HG03378 (cell line): ENCODE data around the gene SLC29A2.

Source experiments
- ATAC-seq: cut with Tn5 transposase; IDR thresholded peaks from one replicate; pipeline ENCODE4 v1.9.1; 2021; ENCODE audit warnings: mild to moderate bottlenecking, moderate library complexity; ENCODE audit not compliant: unreplicated experiment

The SLC29A2 gene

DNA sequence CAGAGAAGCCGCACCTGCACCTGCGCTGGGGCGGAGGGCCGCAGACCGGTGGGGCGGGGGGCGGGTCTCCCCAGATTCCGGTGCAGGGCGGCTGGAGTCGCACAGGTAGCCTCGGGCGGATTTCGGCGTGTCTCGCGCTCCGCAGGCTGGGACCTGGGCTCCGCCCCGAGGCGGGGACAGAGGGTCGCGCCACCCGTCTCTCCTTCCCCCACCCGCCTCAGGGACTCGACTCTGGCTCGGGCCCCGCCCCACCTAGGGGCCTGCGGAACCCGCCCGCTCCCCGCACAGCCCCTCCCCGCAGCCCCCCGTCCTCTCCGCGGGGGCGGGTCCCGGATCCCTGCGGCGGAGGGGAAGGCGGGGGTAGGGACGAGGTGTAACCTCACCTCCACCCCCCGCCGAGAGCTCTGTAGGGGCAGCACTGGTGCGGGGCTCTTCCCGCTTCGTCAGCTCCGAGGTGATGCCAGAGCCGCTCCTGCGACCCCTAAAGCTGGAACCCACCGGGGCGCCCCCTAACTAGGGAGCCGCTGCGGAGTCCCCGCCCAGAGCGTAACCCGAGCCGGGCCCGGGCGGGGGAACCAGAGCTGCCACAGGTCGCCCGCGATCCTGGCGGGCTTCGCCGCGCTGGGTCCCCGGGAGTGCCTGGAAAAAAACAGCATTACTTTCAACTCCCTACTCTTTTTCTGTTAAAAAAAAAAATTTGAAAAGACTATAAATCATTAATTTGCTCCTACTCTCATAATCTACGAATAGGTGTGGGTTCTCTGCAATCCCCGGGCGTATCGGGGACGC lies at the start of gene SLC29A2:
SLC29A2 (minus strand) TSS at position 134 of the 789 bp plus-strand sequence. CDS start 169 bp downstream, outside the sequence.
- peak; percentile 42 for ATAC-seq

- ATAC-seq: no peak
Observed at GRCh38 chr11:66420671-66421476, 49.3 kb upstream of the SLC29A2 start, which contains the start of gene NPAS4. NPAS4 (plus strand) TSS chr11:66421035; CDS start chr11:66421180, 145 bp downstream.

GRCh38 chr11:66419825-66420224 lies 48.3 kb upstream of the SLC29A2 start:
- ATAC-seq: no peak

GRCh38 chr11:66418986-66419308 lies 47.4 kb upstream of the SLC29A2 start:
- ATAC-seq: no peak

DNA sequence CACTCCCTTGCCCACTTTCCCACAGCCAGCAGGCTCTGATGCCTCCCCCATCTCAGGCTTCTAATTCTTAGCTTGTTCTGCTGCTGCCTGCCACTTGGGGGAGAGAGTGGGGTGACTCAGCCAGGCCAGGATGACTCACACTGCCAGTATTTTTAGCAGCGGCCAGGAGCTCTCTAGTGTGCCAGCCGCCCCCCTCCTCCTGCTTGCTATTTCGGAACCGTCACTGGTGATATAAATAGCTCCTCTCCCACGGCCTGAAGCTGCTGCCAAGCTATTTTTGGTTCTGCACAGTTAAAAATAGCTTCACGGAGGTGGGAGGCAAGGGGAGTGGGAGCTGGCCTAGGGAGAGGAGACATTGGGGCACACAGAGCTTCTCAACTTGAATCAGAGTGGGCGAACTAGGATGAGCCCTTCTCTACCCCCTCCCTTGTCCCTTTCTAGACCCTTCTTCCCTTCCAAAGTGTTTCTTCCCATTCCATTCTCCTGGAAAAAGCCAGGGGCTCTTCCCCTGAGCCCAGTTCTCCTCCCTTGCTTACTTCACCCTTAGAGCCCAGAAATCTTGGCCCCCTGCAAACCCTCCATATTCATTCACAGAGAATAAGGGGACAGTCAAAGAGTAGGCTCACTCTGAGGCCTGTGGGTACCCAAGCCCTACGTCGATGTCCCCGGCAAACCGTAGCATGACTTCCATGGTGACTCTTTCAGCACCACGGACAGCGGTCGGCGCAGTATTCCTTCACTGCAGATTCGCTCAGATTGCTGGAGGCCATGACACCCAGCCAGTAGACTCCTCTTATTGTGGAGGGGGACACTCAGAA lies 46.8 kb upstream of the SLC29A2 start:
- ATAC-seq: no peak

GRCh38 chr11:66417000-66417399 lies 45.4 kb upstream of the SLC29A2 start:
- no peak for ATAC-seq

DNA sequence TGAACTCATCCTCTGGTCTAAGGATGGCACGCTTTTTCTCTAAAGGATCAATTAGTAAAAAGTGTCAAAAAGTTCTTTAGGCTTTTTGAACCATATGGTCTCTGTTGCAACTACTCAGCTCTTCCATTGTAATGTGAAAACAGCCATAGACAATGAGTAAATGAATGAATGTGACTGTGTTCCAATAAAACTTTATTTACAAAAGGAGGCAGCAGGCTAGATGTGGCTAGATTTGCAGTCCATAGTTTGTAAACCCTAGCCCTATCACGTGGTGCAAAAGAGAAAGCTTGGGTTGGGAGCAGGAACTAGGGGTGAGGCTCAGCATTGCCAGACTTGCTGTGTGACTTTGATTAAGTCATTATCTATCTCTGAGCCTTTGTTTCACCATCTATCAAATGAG lies 43.9 kb upstream of the SLC29A2 start:
- no peak for ATAC-seq

GRCh38 chr11:66414120-66414934 lies 42.8 kb upstream of the SLC29A2 start:
- no peak for ATAC-seq

DNA sequence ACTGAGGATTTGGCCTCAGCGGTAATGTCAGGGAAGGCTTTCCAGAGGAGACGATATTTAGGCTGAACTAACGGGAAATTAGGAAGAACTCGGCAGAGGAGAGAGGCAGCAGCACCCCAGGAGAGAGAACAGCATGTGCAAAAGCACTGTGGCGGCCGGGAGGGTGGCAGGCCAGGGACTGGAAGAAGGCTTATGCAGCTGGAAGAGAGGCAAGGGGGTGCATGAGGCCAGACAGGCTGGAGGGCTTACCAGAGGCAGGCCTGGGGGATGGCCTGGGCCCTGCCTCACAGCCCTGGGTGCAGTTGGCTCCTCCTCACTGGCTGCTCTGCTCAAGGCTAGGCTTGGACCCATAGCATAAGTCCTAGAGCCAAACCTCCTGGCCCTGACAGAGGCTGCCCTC lies 41.6 kb upstream of the SLC29A2 start:
- no peak for ATAC-seq

DNA sequence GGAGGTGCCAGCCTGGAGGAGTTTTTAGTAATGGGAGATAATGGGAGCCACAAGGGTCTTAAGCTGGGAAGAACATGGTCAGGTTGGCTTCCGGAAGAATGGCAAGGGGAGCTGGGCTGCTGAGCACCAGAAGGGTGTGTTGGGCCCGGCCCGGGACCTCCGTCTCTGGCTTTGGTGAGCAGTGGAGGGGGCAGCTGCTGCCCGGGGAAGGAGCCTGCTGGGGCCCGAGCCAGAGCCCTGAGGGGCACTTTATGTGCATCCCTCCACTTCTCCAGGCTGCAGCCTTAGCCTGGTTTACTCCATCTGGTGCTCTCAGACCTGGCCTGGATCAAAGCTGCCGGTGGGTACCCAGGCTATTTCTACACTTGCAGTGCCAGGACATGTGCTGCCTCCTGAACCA lies 40.5 kb upstream of the SLC29A2 start:
- ATAC-seq: no peak

- ATAC-seq: no peak
Observed at GRCh38 chr11:66411323-66411722, 39.8 kb upstream of the SLC29A2 start.

DNA sequence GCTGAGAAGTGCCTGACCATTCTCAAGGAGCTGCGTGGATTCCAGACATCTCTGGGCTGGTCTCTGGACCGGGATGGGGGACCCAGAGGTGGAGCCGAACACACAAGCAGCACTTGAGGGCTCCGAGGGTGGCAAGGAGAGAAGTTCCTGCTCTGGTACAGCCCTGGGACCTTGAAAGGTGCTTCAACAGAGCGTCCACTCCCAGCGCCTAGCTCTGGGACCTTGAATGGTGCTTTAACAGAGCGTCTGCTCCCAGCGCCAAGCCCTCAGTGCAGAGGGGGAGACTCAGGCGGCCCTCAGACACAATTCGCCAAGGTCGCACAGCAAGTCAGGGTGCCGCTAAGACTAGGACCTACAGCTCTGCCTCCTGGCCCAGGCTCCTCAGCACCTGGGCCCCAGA lies 38.6 kb upstream of the SLC29A2 start:
- ATAC-seq: no peak

- ATAC-seq: no peak
Observed at GRCh38 chr11:66409226-66409625, 37.7 kb upstream of the SLC29A2 start.

DNA sequence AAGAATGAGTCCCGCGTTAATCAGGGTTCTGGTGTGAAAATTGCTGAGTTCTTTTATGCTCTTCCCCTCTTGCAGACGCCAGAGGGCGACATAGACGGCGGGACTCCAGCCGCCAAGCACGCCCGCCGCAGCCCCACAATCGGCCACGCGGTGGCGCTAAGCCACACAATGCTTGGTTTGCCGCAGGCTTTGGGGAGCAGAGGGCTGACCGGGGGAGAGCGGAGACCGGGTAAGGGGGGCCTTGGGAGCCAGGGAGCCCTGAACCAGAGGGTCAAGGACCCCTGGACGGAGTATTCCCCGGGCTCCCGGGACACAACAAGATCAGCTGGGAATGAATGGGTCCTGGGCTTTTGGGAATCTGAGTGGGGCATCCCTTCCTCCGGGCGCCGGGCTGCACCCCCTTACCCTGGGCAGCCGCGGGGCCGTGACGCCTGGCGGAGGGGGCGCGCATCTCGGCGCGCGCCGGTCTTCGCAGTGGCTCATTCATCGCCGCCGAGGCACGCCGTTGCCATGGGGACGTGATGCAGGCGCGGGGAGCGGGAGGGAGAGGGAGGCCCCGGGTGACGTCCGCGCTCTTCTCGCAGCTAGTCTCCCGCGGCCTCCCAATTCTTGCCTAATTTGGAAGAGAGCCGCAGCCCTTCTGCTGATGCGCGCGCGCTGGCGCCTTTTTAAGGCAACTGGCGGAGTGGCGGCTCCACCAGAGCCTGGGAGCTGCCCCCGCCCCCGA lies 37.1 kb upstream of the SLC29A2 start:
- no peak for ATAC-seq

GRCh38 chr11:66407651-66408050 lies 36.1 kb upstream of the SLC29A2 start:
- no peak for ATAC-seq

DNA sequence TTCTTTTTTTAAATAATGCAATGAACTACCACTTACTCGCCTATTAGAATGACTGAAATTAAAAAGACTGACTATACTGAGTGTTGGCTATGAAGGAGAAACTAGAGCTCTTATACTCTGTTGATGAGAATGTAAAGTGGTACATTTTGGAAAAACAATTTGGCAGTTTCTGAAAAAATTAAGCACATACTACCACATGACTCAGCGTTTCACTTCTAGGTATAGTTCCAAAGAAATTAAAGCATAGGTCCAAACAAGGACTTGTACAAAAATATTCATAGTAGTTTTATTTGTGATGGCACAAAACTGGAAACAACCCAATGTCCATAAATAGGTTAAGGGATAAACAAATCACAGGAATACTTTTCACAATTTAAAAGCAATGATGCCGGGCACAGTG lies 22.4 kb upstream of the SLC29A2 start:
- ATAC-seq: no peak

DNA sequence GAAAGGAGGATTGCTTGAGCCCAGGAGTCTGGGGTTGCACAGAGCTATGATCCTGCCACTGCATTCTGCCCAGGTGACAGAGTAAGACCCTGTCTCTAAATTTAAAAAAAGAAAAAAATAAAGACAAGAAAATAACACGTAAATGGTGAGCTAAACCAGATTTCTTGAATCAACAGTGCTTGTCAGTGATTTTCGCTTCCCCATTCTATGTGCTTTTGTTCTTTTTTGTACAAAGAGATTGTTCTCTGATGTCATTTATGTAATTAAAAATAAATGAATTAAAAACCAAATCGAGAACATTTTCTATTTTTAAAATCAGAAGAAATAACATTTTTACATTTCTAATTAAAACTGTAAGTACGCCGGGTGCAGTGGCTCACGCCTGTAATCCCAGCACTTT lies 19.8 kb upstream of the SLC29A2 start:
- ATAC-seq: no peak

GRCh38 chr11:66388780-66389386 lies 17.3 kb upstream of the SLC29A2 start:
- no peak for ATAC-seq
